Prostate gland (tissue), 2 donors: ENCODE measurements around the gene TOM1L2. TPM values are rescaled to one million over a fixed set of nuclear protein-coding genes. Genes with fewer than 3 reads are reported as not detected.

ENCODE experiments used
- DNase-seq: peaks from one replicate; pipeline ENCODE4 v3.0.0-alpha.2; 2019; ENCODE audit warnings: low spot score
- H3K27ac ChIP-seq, 2 donors: fragments of 200-600 bp; sonication (generic); 2 replicates each; pipeline ENCODE4 v1.5.1; 2017 to 2019
- H3K27me3 ChIP-seq: fragments of 200-600 bp; sonication (generic); replicated peaks from 2 replicates; pipeline ENCODE4 v1.5.1; 2019; ENCODE audit not compliant: insufficient read depth
- H3K36me3 ChIP-seq, 2 donors: fragments of 200-600 bp; sonication (generic); 1 replicate in 1 of 2; 2 replicates in 1 of 2; pipeline versions ENCODE4 v1.5.1 to v1.8.1; 2017 to 2019
- H3K4me1 ChIP-seq: fragments of 200-600 bp; sonication (generic); replicated peaks from 2 replicates; pipeline ENCODE4 v1.5.1; 2019
- H3K4me3 ChIP-seq, 2 donors: fragments of 200-600 bp; sonication (generic); 2 replicates each; pipeline ENCODE4 v1.5.1; 2017 to 2019
- H3K9me3 ChIP-seq: fragments of 200-600 bp; sonication (generic); 2 replicates; pipeline ENCODE4 v1.5.1; 2017
- POLR2A ChIP-seq: fragments of 450-650 bp; IDR thresholded peaks from one replicate; pipeline ENCODE4 v1.6.1; 2016; ENCODE audit warnings: antibody characterized with exemption, mild to moderate bottlenecking
- POLR2AphosphoS5 ChIP-seq: sonication (generic); formaldehyde crosslinking; IDR thresholded peaks from one replicate; pipeline ENCODE4 v1.6.1; 2017; ENCODE audit warnings: antibody characterized with exemption
- WGBS: methylation state at CpG from one replicate; pipeline ENCODE4 v1.1.5; 2018; 5-methylcytosine and 5-hydroxymethylcytosine counted together
- intact Hi-C: fragments of 100-400 bp; cut with DNase I; formaldehyde crosslinking; loops from one replicate; pipeline ENCODE4 v1.14.2; 2022
- total RNA-seq, 2 donors: library from RNA; depleted of rRNA; stranded (reverse); fragments of >200 nt; gene quantifications; one replicate each; pipeline ENCODE4 v1.1.0, GENCODE V29; 2016
- TF ChIP-seq, protein P1 (sequence below), 4 experiments: fragments of 200-600 bp in 2 of 4; fragments of 450-650 bp in 2 of 4; sonication (generic) in 2 of 4; IDR thresholded peaks; 1 replicate in 3 of 4; 2 replicates in 1 of 4; pipeline ENCODE4 v1.5.1; 2016 to 2019; ENCODE audit warnings: antibody characterized with exemption in 4 of 4, mild to moderate bottlenecking in 2 of 4, moderate library complexity in 2 of 4

TOM1L2 gene
- total RNA-seq, 2 donors from 2014 or later = 162 to 185 TPM

DNA sequence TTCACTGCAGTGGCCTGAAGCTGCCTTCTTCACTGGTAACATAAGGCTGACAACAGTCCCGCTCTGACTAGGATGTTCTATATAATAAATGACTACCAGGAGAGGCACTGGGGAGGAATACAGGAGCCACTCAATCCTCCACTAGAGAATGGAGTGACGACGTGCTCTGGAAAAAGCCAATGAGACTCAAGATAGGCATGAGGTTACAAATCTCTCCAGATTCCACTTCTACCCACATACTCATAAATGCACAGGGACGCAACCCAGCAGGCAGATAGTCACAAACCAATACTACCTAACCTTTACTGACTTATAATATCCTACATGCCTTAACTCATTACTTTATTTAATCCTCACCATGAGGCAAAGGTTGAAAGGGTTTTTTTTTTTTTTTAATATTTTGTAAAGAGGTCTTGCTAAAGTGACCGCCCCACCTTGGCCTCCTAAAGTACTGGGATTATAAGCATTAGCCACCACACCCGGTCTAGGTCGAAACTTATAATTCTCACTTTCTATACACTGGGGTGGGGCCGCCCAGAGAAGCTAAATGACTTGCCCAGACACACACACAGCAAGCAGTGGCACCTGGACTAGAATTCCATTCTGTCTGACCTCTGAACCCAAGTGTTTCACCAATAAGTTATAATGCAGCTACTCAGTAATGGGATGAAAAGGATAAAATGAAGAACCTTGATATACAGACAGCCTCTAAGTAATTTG, 33.7 kb downstream of the TOM1L2 start:
- Histone ChIP-seq H3K9me3 (no peaks in the 10 kb centered on the region), H3K27me3 (no peaks in the 10 kb centered on the region), H3K4me3 (no peak overlapping the region), H3K27ac (no peak overlapping the region), H3K4me1 (peaks cover 27% of the 10 kb centered on the region), H3K36me3 (no peaks in the 10 kb centered on the region)
- TF ChIP-seq POLR2A (no peak), POLR2AphosphoS5 (no peak)
- TF ChIP-seq, protein P1, sequence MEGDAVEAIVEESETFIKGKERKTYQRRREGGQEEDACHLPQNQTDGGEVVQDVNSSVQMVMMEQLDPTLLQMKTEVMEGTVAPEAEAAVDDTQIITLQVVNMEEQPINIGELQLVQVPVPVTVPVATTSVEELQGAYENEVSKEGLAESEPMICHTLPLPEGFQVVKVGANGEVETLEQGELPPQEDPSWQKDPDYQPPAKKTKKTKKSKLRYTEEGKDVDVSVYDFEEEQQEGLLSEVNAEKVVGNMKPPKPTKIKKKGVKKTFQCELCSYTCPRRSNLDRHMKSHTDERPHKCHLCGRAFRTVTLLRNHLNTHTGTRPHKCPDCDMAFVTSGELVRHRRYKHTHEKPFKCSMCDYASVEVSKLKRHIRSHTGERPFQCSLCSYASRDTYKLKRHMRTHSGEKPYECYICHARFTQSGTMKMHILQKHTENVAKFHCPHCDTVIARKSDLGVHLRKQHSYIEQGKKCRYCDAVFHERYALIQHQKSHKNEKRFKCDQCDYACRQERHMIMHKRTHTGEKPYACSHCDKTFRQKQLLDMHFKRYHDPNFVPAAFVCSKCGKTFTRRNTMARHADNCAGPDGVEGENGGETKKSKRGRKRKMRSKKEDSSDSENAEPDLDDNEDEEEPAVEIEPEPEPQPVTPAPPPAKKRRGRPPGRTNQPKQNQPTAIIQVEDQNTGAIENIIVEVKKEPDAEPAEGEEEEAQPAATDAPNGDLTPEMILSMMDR (IDR thresholded peaks at IDR 0.05) = no peak
- intact Hi-C loops = no loop called here
- DNase-seq = no peak
- WGBS = 92% methylated on average over 8 of the region's 8 CpGs

DNA sequence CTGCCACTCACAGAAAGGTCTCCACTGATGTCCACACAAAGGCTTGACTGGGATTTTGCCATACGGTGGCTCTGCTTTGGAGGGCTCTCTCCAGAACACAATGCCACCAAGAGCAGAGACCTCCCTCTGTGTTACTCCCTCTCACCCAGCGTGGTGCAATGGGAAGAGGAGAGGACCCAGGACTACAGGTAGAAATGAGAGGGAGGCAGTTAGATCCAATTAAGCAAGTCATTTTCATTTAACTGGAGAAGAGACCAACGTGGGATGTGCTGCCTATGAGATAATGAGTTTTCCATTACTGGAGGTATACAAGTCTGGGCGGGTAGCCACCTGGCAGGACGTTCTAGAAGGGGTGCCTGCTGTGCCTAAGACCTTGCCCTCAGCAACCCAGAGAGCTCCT, 34.2 kb downstream of the TOM1L2 start:
- Histone ChIP-seq H3K4me3 (no peak overlapping the region), H3K4me1 (peaks cover 21% of the 10 kb centered on the region), H3K36me3 (no peaks in the 10 kb centered on the region), H3K27ac (no peak overlapping the region), H3K9me3 (no peaks in the 10 kb centered on the region), H3K27me3 (no peaks in the 10 kb centered on the region)
- WGBS = 64% methylated on average over 5 of the region's 5 CpGs
- no peak for TF ChIP-seq POLR2AphosphoS5
- TF ChIP-seq, protein P1 (IDR thresholded peaks at IDR 0.05) = no peak
- no peak for TF ChIP-seq POLR2A
- intact Hi-C loops = no loop called here
- no peak for DNase-seq

DNA sequence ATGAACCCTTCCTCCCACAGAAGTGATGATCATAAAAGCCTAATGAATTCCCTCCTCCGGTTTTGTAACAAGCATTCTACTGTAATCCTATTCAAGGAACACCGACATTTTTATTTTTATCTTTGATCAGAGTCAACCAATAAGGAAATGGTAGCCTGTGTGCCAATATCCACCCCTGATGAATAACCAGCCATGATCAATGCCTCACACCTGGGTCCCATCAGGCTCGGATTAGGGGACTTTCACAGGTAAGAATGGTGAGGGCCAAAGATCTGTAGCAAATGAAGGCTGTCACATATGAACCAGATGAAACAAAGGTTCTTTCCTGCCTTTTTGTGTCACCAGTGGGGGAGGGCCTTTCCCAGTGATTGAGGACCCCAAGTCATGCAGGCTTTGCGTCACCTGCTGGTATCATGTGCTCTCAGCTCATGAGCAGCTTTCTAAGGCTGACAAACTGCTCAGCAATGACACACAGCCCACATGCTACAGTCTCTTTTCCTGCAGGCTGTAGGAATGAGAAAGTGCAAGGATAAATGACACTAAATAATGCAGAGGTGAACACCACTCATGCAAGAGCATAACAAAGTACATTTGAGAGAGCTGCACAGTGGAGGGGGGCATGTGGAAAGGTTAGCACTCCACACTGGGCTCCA, 34.9 kb downstream of the TOM1L2 start:
- TF ChIP-seq POLR2A (no peak), POLR2AphosphoS5 (no peak)
- TF ChIP-seq, protein P1 (IDR thresholded peaks at IDR 0.05) = no peak
- 53% methylated on average over 4 of the region's 4 CpGs for WGBS
- DNase-seq = no peak
- H3K9me3 ChIP-seq = no peaks in the 10 kb centered on the region
- intact Hi-C loops = no loop called here
- H3K27ac ChIP-seq = no peak overlapping the region
- H3K27me3 ChIP-seq = no peaks in the 10 kb centered on the region
- H3K4me1 ChIP-seq = peaks cover 19% of the 10 kb centered on the region
- H3K4me3 ChIP-seq = no peak overlapping the region
- no peaks in the 10 kb centered on the region for H3K36me3 ChIP-seq

DNA sequence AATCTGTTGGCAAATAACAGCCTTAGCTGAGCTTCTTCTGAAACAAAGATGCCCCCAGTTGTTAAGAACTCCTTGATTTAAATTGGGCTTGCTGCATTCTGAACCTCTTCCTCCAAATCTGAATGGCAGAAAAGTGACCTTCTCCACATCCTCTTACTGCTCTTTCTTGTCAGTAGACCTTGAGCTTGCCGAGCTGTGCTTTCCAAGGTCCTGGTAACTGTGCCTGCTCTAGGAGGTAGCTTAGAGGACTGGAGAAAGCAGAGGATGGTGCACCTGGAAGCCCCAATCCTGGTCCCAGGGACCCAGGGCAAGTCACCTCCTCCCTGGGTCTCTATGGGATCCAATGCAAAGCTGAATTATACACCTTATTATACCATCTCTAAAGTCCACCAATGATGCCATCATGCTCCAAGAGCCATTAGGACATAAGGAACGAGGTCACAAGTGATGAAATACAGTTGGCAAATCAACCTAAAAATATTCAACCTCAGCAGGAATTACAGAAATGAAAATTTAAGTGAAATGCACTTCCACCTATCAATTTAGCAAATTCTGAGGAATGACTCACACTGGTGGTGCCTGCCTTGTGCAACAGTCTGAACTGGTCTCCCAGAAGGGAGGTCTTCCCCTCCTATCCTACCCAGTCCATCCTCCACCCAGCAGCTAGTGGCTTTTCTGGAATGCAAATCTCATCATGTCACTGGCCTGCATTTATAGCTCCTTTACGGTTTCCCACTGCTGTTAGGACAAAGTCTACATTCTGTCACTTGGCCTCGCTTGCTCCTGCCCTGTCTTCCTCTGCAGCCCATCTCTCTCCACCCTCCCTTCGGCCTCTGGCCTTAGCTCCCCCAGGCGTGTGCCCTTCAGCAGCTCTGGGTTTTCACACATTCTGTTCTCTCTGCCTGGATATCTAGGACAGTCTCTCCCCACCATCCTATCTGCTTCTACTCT, 36.6 kb downstream of the TOM1L2 start:
- H3K4me3 ChIP-seq = no peak overlapping the region
- no peak for DNase-seq
- H3K4me1 ChIP-seq = peaks cover 9% of the 10 kb centered on the region
- intact Hi-C loops = no loop called here
- H3K36me3 ChIP-seq = no peaks in the 10 kb centered on the region
- no peak overlapping the region for H3K27ac ChIP-seq
- WGBS = 76% methylated on average over 6 of the region's 6 CpGs
- H3K9me3 ChIP-seq = no peaks in the 10 kb centered on the region
- no peaks in the 10 kb centered on the region for H3K27me3 ChIP-seq
- TF ChIP-seq POLR2A (no peak), POLR2AphosphoS5 (no peak)
- TF ChIP-seq, protein P1 (IDR thresholded peaks at IDR 0.05) = no peak
